HG03060 (cell line): Measurements from ENCODE around the gene COL24A1.
"Not testable (repeated sequence)": the region's sequence is repeated elsewhere in the genome, so short reads cannot be mapped to it uniquely, and the experiment has no call there.

ENCODE experiments used
- ATAC-seq: cut with Tn5 transposase; IDR thresholded peaks from one replicate; pipeline ENCODE4 v1.9.1; 2021; ENCODE audit warnings: low read depth, moderate number of reproducible peaks; ENCODE audit not compliant: unreplicated experiment

The COL24A1 gene

DNA sequence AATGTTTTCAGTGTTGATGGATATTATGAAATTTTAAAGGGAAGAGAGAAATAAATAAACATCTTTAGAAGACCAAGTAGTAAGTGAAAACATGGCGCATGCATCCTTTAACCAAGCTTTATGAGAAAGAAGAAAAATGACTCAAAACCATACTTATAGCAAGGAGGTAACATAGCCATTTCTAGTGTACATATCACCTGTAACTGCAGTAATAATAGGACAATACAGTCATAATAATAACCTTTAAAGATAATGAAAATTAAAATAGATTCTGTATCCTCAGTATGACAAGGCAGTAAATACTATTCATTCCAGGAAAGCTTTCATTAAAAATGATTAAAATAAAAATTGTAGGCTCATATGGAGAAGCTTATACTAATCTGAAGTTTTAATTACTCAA, 141.2 kb downstream of the COL24A1 start:
- no peak for ATAC-seq

DNA sequence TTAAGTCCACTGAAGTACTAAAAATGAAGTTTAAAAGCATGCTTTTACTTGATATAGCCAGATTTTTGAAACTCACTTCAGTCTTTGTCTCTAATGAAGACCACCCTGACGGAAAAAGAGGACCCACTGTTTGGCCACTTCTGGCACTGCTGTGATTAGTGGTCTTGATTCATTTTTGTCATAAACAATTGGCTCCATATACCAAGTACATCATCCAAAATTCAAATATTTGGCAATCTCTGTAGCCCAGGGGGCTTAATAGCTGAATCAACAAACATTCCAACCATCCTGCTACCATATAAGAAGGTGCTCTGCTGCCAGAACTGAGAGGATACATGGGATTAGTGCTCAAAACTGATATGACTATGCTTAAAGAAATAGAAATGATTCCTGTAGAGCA, 156.0 kb downstream of the COL24A1 start:
- ATAC-seq: no peak

DNA sequence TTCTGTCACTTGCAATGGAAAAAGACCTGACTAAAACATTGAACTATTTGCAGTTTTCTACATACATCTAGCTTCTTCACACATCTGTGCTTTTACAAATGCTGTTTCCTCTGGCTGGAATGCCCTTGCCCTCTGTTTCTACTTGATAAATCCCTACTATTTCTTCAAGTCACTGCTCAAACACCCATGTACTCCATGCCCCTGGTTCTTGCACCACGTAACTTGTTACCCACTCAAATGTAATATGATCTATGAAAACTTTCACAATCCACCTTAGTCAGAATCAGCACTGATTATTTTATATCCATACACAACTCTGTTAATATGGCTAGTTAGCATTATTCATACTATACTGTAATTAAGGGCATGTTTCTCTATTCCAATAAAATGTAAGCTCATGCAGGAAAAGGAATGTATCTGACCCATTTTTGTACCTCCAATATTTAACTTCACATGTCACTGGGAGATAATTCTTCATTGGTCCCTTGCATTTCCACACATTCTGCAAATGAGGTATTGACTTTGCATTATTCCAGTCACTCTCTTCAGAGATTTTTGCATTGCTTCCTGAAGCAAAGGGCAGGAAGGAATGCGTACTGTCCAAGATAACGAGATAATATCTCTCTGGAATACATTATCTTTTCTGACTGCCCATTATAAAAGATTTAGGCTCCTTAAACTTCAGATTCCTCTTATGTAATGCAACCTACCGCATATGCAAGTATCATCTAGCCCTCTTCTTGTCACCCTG, 158.3 kb downstream of the COL24A1 start:
- no peak for ATAC-seq

DNA sequence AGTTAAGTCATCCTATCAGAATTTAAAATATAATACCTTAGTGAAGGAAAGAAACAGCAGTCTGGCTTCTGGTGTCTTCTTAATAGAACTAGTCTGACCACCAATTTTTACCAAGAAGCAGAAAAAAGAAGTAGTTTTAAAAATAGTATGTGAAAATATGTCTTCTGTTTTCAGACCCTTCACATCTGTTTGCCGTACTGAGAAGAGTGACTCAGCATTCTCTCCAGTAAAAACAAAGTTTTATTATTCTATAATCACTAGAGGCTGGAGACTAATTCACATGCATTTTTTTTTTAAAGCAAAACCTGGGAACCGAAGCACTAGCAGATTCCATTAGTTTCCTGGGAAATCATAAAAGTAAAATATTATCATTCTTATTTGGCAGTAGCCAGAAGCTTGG, 163.8 kb downstream of the COL24A1 start:
- no peak for ATAC-seq

DNA sequence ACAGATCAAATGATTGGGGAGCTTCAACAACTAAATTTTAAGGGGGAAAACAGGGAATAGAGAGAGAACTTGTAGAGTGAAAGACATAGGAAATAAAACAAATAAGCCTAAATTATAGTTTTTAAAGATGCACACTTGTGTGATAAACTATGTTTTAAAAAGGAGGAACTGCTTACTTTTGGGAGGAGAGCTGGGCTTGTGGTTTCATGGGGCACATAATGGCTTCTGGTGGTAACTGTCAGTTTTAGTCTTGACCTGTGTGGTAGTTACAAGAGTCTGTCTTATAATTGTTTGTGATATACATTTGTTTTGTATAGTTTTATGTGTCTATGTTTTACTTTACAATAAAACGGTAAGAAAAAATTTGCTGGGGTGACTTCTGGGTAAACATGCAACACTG, 165.3 kb downstream of the COL24A1 start:
- ATAC-seq: no peak

DNA sequence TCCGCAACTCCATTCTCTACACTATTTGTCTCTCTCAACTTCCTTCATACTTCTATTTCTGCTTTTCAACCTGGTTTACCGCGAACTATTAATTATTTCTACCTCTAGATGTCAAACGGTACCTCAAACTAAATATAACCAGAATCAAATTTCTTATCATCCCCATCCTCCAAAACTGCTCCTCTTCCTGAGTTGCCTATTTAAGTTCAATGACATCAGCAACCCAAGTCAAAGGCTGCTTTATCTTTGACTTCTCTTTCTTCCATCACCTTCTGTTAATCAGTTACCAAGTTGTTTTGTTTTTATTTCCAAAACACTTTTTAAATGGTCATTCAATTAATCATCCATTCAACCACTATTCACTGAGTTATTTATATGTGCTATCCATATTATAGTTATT, 171.9 kb downstream of the COL24A1 start:
- no peak for ATAC-seq

DNA sequence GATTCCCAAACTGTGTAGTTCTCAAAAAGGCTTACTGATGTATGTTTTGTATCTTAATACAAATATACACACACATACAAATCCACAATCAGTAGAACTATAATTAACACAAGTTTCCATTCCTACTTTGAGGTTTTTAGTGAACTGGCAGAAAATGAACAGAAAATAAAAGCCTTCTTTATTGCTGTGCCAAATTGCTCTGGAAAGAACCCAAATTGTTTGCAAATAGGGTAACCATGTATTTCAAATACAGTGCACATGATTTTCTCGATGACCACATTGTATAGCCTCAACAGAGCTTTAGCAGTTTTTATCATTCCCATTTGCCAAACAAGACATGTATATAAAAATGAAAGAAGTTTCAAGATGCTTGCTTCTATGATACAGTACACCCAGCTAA, 173.3 kb downstream of the COL24A1 start:
- no peak for ATAC-seq

DNA sequence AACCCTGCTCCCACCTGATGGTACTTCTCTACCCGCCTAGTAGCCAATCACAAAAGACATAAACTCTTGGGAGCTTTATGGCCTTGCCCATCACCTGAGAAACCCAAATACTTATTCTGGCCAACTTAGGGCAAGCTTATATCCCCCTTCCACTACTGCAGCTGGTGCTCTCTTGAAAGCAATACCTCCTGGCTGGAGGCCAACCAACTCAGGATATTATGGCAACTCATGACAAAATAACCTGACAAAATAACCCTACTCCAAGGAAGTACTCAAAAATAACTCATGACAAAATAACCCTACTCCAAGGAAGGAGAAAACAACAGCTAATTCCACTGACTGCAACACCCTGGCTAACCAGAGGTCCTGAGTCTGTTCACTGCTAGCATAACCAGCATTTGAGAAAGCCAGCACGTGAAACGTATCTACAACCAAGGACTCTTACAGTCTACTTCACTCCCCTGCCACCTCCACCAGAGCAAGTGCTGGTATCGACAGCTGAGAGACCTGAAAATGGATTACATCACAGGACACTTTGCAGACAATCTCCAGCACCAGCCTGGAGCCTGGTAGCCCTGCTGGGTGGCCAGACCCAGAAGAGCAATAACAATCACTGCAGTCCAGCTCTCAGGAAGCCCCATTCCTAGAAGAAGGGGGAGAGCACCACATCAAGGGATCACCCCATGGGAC, 179.9 kb downstream of the COL24A1 start:
- no peak for ATAC-seq

DNA sequence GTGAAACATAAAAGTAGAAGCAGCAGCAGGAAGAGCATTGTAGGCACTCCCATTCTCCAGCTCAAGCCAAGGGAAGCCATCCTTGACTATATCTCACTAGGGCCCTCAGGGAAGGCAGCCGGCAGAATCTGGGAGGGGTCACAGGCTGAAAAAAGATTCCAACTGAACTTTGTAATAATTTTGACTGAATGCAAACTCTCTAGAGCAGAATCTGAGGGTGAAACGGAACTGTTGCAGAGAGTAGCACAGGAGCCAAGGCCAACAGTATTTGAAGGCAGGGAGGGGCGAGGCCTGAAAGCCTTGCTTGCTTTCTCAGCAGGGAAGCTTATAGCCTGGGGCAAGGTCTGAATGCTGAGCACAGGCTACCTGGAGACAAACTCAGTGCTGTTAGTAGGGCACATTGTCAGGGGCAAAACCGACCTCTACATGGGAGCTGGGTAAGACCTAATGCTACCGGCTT, 180.6 kb downstream of the COL24A1 start:
- ATAC-seq: no peak

DNA sequence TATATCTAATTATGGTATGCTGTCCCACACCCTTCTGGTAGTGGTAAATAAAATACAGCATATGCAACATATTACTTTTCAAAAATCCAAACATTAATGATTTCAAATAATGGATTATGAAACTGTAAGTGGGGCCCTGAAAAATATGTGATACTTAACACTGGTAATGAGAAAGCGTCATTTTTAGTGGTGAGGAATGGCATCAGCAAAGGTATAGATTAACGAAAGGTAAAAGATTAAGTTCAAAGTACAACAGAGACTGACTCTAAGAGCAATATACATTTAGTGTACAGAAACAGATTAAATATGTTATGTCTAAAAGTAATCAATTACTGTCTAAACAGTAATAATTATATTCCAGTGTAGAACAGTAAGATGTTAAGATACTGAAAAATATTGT, 194.1 kb downstream of the COL24A1 start:
- no peak for ATAC-seq

DNA sequence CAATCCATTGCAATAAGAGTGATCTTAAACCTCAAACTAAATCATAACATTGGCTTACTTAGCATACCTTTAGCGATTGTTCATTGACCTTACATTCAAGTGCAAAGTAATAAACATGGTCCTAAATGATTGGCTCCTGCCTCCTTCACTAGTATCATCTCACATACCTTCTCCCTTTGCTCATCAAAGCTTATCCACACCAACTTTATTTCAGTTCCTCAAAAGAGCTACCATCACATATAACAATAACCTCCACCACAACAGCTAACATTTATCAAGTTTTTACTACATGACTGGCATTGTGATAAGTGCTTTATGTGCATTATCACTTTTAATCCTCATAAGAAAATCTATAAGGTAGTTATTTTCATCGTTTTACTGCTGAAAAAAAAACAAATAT, 198.8 kb downstream of the COL24A1 start:
- ATAC-seq: no peak

DNA sequence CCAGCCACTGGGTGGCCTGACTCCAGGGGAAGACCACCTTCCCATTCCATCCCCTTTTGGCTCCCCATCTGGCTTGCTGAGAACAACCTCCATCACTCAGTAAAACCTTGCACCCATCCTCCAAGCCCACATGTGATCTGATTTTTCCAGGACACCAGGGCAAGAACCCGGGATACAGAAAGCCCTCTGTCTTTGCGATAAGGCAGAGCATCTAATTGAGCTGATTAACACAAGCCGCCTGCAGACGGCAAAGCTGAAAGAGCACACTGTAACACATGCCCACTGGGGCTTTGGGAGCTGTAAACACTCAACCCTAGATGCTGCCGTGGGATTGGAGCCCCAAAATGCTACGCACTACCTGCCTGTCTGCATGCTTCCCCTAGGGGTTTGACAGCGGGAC, 201.4 kb downstream of the COL24A1 start:
- not testable (repeated sequence) for ATAC-seq

DNA sequence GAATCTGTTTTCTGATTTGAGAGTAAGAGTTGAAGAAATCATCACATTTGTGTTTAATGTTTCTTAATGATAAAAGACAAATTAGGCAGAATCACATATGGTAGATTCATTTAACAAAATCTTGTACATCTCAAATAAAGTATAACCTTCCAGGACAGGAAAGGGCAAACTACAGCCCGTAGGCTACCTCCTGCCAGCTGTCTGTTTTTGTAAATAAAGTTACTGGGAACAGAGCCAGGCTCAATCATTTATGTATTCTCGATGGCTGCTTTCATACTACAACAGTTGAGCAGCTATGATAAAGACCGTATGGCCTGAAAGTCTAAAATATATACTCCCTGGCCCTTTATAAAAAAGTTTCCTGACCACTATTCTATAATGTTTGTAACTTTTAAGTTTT, 204.1 kb downstream of the COL24A1 start:
- no peak for ATAC-seq

DNA sequence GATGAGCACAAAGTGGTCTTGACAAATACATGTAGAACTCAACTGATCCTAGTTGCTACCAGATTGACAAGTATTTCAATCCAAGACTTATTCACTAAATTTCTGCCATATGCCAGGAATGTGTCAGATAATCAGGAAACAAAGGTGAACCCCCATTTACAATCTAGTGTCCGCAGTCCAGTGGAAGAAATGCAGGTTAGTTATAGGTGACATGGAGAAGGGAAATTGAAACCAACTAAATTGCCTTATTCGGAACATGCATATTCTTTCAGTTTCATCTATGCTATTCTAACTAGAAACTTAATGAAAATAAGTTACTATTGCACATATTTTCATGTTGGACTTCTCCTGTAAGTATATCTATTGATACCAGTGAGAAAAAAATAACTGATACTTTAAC, 209.4 kb downstream of the COL24A1 start:
- no peak for ATAC-seq

DNA sequence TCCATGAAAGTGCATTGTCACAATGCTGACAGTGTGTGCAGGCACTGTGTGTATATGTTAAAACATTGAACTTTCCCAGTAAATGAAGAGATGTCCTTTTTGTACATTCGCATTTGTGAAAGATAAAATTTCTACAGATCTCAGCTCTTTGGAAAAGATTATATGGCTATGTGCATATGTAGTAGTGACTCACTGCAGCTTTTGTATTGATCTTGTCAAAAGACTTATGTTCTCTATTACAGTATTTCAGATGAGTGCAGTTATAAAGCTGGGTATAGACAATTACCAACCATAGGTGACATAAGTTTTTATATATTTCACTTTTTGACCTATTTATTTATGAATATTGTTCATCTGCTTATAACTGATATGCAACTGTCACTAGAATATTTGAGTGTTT, 212.6 kb downstream of the COL24A1 start:
- ATAC-seq: no peak

DNA sequence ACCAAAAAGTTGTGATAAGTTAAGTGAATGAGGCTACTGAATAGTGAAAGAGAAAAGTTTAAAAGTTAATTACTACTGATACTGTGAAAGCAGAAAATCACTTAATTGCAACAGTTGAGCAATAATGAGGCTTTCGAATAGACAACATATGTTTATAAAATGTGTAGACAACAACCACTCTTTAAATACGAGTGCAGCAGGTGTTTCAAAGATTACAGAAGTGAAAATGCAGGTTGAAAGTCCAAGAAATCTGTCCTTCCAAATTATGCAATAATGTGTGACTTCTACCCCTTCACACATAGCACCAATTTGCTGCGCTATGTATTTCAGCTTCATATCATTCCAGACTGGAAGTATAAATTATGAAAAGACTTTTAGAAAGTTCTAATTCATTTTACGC, 213.0 kb downstream of the COL24A1 start:
- ATAC-seq: no peak

DNA sequence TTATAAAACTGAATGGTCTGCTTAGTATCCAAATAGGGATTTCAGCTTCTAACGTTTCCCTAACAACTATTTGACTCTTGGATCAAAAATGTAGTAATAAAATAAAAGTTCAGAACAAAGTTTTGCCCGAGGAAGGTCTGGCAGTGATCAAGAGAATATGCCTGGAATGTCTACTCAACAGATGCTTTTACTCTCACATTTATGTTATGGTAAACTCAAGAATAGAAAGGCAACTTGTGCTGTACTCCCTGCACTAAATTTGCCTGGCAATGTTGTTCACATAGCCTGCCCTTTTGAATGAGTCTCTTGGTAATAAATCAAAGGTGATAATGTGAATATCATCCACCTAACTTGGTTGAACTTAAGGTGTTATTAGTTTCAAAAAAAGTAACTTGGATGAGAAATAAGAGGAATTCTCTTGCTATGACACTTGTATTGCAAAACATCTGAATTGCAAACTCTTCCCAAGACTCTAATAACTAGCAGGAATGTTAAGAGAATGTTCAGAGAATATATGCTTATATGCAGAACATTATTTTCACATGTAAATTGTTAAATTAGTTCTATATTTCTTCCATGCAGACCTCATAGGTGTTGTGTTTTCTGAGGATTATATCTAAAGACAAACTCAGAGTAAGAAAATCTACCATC, 215.8 kb downstream of the COL24A1 start:
- no peak for ATAC-seq

DNA sequence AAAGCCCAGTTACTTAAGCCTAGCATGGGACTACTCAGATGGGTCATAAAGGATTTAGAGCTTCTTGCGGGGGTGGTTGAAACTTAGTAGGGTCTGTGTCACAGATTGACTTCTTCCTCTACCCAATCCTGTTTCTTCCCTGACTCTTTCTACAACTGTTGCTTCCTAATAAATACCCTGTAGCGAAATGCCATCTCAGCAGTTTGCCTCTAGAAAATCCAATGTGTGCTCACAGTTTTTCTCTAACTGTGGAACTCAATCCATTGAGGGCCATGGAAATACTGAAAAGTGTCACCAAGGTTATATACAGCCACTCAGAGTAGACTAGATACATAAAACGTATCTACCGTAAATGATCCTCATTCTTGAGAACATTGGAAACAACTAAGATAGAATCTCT, 217.7 kb downstream of the COL24A1 start:
- no peak for ATAC-seq

DNA sequence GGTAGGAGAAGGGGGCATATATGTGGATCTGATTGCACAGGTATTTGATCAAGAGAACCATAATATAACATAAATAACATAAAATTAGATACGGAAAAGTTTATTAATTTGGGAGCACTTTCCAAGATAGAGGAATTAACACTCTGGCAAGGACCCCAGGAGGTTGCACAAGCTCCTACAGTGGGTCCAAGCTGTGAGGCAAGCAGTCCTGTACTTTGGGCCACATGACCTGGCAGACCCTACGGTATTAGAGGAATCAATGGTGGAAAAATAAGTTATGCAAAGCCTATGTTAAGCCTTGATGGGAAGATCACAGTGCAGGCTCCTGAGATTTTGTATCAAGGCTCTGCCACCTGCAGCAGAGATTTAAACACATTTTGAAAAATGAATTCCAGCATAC, 220.1 kb downstream of the COL24A1 start:
- no peak for ATAC-seq

DNA sequence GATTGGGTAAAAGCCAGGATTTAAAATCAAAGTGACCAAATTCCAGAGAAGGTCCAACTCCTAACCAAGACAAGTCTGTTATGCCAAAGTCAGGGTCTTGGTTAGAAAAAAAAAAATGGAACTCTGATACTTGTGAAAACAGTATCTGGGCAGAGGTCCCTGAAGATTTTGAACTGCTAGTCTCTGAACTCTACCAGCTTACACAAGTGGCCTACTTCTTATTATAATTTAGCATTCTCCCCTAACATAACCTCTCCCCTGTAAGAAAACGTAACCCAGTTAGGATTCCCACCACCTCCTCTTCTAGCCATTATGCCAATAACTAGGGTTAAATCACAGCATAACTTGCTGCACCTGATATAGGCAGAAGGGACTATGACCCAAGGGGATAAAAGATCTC, 220.5 kb downstream of the COL24A1 start:
- no peak for ATAC-seq

DNA sequence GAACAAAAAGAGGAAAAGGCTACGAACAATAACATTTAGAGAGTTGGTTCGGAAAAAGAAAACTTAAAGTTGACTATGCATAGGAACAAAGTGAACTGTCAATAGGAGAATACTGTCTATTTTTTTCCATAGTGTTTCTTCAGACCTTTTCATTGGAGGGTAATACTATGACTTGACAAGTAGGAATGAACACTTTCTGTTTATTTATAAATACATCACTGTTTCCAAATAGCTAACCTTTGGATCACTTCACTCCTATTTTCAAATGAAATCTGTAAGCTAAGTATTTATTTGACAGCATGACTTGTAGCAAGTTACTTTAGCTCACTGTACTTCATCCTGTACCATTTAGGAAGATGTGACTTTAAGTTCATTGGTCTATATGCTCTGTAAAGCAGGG, 221.3 kb downstream of the COL24A1 start:
- no peak for ATAC-seq

DNA sequence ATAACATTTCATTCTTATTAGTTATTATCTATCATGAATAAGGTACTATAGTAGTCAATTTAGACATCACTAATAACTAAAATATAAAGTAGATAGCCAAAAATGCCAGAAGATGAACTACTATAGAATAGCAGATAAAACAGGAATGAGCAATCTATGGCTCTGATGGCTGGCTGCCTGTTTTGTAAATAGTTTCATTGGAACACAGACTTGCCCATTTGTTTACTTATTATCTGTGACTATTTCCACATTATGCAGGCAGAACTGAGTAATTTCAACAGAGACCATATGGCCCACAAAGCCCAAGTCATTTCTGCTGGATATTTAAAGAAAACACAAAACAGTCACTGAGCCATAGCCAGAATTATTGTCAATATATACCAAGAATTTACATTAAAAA, 222.1 kb downstream of the COL24A1 start:
- ATAC-seq: no peak
